HG02798 (cell line): ENCODE measurements around the gene FBXL4.
A peak's percentile ranks its signal among the peaks of the same experiment; 100 is the strongest.
"Not testable (repeated sequence)": the region's sequence is repeated elsewhere in the genome, so short reads cannot be mapped to it uniquely, and the experiment has no call there.

ENCODE experiments used
- ATAC-seq: cut with Tn5 transposase; IDR thresholded peaks from one replicate; pipeline ENCODE4 v1.9.1; 2021; ENCODE audit warnings: mild to moderate bottlenecking; ENCODE audit not compliant: unreplicated experiment, poor library complexity

Gene FBXL4

DNA sequence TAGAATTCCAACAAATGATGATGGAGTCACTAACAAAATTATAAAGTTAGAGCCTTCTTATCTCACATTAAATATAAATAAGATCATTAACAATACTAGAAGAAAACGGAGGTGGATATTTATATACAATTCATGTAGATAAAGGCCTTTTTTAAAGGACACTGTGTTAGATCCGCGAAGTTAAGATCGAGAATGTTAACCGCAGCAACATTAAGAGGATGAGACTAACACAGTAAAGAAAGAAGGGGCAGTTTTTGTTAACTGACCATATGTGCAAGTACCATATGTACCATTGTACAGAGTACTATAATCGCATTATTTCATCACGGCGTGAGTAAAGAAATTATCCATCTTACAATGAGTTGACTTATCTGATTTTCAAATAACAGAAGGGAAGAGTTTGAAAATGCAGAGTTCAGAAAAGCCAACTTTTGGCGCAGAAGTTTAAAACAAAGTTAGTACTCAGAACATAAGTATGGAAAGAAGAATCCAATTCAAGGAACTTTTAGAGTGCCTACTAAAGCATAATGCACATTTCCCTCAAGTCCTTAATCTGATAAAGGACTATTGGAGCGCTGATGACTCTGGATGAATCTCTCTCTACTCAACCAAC is 1.4 kb downstream of the FBXL4 start:
- no peak for ATAC-seq

DNA sequence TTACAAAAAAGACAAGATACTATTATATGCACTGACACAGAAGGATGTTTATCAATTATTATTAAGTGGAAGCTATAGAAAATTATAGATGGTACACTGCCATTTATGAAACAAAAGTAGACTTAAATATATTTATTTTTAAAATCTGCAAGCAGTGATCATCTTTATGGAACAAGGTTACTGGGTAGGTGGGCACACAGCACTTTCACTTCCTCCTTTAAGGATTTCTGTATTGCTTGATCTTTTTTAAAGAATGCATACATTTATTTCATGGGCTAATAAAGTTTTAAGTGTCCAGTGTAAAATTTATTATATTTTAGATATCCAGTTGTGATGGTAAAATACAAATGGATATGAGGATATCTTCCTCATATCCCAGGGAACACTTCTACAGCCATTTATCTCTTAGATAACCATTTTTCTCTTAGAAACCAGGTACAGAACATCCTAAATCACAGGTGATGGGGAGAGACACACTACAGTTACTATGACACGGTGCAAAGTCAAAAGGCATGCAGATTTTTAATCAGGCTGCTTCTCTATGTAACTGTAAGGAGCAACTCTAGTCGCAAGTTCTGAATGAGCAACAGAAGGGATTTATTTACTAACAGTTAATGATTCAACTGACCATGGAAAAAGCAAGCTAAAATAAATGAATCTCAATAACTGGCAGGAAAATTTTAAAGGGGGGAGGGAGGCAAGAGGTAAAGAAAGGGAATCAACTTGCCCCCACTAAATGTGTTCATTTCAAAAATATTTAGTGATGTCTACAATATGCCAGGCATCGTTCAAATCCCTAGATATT is 2.2 kb downstream of the FBXL4 start:
- no peak for ATAC-seq

- no peak for ATAC-seq
Observed at GRCh38 chr6:98944598-98945081, 3.1 kb downstream of the FBXL4 start.

GRCh38 chr6:98944168-98944567 is 3.6 kb downstream of the FBXL4 start:
- ATAC-seq = no peak

- ATAC-seq = no peak
Observed at GRCh38 chr6:98942263-98942803, 5.4 kb downstream of the FBXL4 start.

GRCh38 chr6:98941319-98941718 is 6.4 kb downstream of the FBXL4 start:
- ATAC-seq = no peak

- ATAC-seq = no peak
Observed at GRCh38 chr6:98937351-98937750, 10.4 kb downstream of the FBXL4 start.

- ATAC-seq = no peak
Observed at GRCh38 chr6:98932381-98932780, 15.4 kb downstream of the FBXL4 start.

- no peak for ATAC-seq
Observed at GRCh38 chr6:98931696-98932095, 16.1 kb downstream of the FBXL4 start.

DNA sequence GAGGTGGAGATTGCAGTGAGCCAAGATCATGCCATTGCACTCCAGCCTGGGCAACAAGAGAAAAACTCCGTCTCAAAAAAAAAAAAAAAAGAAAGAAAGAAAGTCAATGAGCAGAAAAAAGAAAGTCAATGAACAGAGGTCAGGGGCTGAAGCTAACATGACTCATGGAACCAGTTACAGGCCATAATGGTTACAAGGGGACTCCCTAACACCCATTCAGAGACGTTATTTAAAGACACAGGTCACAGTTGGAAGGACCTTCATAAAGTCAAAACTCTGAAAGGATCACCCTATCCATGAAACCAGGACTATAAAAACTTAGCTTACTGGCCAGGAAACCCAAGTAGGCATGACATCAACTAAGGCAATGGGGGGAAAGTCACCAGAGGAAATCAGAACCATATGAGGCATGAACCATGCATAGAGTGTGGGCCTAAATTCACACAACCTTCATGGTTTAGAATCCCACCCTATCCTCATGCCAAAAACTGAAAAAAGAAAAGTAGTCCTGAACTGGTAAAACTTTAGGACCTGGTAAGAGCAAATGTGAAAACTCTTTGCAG is 18.2 kb downstream of the FBXL4 start:
- no peak for ATAC-seq

DNA sequence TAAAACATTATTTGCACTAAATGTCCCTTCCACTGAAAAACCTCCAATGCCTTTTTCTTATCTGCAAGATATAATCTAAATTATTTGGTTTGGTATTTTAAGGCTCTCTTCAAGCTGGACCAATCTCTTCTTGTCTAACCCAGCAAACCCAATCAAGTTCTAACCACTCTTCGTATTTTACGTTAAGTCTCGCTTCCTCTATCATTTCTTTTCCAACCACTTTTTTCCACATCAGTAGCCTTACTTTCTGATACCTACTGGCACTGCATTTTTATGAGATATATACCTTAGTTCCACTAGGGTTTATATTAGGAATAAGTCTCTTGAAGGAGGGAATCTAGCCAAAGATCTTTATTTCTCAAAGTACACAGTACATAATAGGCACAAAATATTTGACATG is 19.1 kb downstream of the FBXL4 start:
- ATAC-seq = no peak

- no peak for ATAC-seq
Observed at GRCh38 chr6:98927534-98927933, 20.2 kb downstream of the FBXL4 start.

DNA sequence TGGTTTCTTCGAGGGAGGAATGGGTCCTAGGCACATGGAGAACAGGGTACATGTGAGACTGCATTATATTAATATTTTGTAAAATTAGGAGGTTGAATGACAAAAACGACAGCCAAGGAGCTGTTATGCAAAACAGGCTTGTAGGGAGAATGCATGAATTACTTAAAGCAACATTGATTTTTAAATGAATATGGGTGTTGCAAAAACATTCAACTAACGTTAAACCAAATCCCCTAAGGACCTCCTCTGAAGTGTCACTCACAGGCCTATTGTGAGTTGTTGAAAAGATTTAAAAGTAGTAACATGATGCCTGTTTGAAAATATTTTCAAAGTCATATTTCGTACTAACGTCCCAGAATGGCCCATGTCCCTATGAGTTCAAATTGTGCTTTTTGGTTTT is 21.9 kb downstream of the FBXL4 start:
- ATAC-seq = no peak

- ATAC-seq = no peak
Observed at GRCh38 chr6:98924647-98925046, 23.1 kb downstream of the FBXL4 start.

- peak; percentile 88 for ATAC-seq
Observed at GRCh38 chr6:98920904-98921431, 26.8 kb downstream of the FBXL4 start.

DNA sequence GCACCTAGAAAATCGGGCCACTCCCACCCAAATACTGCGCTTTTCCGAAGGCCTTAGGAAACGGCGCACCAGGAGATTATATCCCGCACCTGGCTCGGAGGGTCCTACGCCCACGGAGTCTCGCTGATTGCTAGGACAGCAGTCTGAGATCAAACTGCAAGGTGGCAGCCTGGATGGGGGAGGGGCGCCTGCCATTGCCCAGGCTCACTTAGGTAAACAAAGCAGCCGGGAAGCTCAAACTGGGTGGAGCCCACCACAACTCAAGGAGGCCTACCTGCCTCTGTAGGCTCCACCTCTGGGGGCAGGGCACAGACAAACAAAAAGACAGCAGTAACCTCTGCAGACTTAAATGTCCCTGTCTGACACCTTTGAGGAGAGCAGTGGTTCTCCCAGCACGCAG is 36.8 kb downstream of the FBXL4 start:
- ATAC-seq = not testable (repeated sequence)

DNA sequence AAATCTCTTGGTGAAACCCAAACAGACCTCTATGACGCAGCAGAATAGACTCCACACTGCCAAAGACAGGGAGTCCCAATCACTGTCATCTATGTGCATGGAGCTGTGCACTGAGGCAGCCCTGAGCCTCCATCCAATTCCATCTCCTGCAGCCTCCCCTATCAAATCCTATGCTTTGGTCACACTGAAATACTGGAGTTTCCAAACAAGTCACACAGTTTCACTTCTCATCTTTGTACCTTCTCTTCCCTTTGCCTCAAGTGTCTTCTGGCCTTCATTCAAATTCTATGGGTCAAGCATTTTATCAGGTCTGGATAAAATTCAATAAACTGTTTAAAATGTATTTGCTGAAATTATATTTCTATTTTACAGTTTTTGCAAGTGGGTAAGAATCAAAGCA is 38.5 kb downstream of the FBXL4 start:
- ATAC-seq = no peak

- not testable (repeated sequence) for ATAC-seq
Observed at GRCh38 chr6:98906342-98906741, 41.4 kb downstream of the FBXL4 start.

- no peak for ATAC-seq
Observed at GRCh38 chr6:98905759-98906158, 42.0 kb downstream of the FBXL4 start.

- ATAC-seq = no peak
Observed at GRCh38 chr6:98904096-98904495, 43.6 kb downstream of the FBXL4 start.

DNA sequence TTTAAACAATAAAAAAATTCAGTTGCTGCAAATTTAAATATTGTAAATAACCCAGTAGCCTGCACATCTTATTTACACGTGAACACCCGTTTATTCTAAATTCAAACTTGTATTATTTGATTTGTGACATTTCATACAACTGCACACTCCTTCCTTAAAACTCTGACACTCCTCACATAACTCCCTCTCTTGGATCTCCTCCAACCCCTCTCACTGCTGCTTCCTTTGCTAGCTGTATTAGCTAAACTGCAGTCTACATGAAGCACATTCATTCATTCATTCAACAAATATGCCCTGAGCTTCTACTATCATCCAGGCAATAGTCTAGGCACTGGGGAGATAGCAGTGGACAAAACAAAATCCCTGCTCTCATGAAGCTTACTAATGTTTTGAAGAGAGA is 47.0 kb downstream of the FBXL4 start:
- ATAC-seq = no peak
